ENCODE measurements around the gene SLC9A7.

DNA sequence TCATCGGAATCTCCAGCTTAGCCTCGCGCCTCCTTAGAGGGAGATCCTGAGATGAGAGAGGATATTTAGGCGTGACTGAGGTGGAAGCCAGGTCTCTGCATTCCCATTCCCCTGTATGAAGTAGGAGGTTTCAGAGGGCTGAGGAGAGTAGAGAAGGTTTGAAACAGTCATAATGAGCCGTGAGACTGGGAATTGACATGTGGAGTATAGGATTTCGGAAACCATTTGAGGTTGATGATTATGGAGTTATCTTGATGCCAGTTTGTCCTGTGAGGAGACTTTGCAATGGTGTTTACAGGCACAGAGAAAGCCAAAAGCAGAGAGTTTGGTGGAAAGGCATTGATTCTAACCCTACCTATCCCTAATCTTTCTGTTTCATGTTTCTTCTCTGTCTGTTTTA lies 183.3 kb downstream of the SLC9A7 start:
- no peak for TF ChIP-seq FOS (IDR thresholded peaks at IDR 0.05; ENCODE audit: borderline replicate concordance, insufficient read depth, low read length)
- TF ChIP-seq, protein P1, sequence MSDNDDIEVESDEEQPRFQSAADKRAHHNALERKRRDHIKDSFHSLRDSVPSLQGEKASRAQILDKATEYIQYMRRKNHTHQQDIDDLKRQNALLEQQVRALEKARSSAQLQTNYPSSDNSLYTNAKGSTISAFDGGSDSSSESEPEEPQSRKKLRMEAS (IDR thresholded peaks at IDR 0.05; ENCODE audit: insufficient read depth, insufficient read length): no peak
- TF ChIP-seq EZH2 (IDR thresholded peaks at IDR 0.05; ENCODE audit: borderline replicate concordance, low read depth, low read length, severe bottlenecking): no peak
